ENCODE results near the gene PLN.

DNA sequence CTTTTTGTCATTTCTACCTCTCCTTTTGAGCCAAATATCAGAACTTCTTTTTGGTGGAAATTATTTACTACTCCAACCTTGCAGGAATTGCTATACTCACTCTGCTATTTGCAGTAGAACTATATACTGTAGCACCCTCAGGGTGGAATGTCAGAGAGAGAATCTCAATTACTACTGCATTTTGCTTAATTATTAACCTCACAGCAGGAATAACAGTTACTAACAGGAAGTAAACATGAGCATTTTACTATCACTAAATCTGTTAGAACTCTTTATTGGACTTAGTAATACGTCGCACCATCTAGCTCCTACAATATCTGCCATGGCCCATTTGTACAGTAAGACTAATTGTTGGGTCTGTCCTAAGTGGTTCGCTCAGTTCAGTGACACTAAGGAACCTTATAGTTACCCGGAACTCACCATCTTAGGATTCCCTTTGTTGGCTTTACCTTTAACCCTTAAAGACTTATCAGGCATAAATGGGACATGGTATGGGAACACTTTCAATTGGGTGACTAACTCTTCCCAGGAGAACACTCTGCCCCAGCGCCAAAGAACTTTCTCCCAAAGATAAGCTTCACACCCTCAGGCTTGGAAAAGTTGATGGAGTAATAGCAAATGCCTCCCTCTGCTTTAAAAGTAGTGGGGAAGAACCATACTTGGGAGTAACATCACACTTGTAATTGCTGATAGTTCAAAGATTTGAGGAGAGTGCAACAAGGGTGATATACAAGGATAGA lies 38.8 kb downstream of the PLN start:
- TF ChIP-seq, protein P1, sequence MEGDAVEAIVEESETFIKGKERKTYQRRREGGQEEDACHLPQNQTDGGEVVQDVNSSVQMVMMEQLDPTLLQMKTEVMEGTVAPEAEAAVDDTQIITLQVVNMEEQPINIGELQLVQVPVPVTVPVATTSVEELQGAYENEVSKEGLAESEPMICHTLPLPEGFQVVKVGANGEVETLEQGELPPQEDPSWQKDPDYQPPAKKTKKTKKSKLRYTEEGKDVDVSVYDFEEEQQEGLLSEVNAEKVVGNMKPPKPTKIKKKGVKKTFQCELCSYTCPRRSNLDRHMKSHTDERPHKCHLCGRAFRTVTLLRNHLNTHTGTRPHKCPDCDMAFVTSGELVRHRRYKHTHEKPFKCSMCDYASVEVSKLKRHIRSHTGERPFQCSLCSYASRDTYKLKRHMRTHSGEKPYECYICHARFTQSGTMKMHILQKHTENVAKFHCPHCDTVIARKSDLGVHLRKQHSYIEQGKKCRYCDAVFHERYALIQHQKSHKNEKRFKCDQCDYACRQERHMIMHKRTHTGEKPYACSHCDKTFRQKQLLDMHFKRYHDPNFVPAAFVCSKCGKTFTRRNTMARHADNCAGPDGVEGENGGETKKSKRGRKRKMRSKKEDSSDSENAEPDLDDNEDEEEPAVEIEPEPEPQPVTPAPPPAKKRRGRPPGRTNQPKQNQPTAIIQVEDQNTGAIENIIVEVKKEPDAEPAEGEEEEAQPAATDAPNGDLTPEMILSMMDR (IDR thresholded peaks at IDR 0.05) = no peak
- no peak for TF ChIP-seq ZFX (IDR thresholded peaks at IDR 0.05; ENCODE audit: borderline replicate concordance)
